ENCODE data around the gene TIMM29.

DNA sequence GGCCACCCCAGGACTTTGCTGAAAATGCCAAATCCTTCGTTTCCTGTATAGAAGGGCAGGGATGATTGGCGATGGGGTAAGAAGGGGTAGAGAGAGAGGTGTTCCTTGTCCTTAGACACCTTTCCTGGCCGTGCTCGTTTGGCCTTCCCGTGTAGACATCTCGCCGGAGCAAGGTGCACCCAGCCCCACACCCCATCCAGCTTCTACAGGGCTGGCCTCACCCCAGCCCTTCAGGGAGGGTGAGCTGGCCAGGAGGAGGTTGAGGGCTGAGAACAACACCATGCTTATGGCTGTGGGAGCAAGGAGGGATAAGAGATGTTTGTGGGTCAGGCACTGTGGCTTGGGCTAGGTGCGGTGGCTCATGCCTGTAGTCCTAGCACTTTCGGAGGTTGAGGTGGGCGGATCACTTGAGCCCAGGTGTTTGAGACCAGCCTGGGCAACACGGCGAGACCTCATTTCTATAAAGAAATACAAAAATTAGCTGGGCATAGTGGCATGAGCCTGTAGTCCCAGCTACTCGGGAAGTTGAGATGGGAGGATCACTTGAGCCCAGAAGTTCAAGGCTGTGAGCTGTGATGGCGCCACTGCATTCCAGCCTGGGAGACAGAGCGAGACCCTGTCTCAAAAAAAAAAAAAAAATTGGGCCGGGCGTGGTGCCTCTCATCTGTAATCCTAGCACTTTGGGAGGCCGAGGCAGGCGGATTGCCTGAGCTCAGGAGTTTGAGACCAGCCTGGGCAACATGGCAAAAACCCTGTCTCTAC, 47.7 kb downstream of the TIMM29 start:
- TF ChIP-seq, protein P1, sequence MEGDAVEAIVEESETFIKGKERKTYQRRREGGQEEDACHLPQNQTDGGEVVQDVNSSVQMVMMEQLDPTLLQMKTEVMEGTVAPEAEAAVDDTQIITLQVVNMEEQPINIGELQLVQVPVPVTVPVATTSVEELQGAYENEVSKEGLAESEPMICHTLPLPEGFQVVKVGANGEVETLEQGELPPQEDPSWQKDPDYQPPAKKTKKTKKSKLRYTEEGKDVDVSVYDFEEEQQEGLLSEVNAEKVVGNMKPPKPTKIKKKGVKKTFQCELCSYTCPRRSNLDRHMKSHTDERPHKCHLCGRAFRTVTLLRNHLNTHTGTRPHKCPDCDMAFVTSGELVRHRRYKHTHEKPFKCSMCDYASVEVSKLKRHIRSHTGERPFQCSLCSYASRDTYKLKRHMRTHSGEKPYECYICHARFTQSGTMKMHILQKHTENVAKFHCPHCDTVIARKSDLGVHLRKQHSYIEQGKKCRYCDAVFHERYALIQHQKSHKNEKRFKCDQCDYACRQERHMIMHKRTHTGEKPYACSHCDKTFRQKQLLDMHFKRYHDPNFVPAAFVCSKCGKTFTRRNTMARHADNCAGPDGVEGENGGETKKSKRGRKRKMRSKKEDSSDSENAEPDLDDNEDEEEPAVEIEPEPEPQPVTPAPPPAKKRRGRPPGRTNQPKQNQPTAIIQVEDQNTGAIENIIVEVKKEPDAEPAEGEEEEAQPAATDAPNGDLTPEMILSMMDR (IDR thresholded peaks at IDR 0.05), result no peak
- TF ChIP-seq POLR2A (IDR thresholded peaks at IDR 0.05), result no peak
- TF ChIP-seq EP300 (IDR thresholded peaks at IDR 0.05), result no peak

All from sigmoid colon (tissue), 4 donors.